ENCODE results near the gene EBF3.

EBF3 gene

DNA sequence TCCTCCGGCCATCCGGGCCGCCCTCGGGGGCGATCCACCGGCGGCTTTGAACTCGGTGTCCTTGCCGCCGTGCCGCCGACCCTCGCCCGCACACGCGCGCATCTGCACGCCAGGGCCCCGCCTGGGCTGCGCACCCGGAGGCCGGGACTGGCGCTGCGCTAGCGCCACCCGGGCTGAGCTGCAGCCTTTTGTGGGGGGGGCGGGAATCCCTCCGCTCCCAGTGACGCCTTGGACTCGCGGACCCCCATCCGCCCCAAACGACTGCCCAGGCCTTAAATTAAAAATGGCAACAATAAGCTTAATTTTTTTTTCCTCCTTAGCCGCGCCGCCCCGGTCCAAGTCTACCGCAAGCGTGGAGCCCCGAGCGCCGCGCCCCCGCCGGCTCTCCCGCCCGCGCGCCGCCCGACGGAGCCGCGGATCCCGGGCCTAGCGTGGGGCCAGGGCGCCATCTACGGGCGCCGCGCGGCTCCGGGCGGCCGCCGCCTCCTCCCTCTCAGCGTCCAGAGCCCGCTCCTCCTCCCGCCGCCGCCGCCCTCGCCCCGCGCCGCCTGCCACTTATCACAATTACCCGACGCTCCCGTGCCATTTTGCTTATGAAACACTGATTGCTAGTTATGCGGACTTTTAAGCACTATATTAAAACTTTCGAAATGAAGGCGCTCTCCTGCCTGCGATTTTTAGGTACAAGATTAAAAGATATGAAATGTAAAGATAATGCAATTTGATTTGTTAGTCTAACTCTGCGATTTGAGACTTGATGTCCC is 7.5 kb upstream of the EBF3 start:
- DNase-seq (ENCODE audit: low read depth): no peak

DNA sequence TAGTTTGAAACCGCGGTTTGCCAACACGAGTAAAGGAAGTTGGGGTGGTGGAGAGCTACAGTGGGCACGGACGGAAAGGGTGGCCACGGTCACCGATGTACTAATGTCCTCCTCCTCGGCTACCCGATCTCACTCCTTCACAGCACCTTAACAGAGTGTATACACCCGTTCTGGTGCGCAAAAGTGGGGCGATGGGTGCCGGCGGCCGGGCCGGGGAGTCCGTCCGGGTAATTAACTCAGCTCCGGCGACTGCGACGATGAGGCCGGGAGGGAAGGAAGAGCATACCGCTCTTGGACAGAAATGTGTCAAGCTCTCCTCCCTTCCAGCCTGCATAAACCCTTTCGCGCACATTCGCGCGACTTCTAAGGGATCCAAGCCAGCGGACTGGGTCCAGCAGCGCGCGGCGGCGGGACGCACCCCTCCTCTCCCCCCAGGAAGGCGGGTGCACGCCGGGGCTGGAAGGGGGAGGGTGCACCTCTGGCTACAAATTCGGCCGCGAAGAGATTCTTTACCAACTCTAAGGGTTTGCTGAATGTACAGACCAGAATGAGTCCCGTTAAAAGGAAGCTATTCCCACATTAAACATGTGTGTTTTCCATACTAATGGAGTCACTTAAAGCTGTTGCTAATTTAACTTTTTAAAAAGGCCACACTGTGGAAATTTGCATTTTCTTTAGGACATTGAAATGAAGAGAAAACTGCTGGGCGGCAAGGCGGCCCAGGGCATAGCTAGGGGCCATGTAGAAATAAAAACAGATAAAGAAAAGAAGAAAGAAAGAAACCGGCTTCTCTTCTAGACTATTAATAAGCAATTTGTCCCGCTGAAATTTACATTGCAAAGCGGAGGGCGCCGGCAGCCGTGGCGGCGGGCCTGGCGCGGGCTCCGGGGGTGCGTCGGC is 6.6 kb upstream of the EBF3 start:
- no peak for DNase-seq (ENCODE audit: low read depth)

DNA sequence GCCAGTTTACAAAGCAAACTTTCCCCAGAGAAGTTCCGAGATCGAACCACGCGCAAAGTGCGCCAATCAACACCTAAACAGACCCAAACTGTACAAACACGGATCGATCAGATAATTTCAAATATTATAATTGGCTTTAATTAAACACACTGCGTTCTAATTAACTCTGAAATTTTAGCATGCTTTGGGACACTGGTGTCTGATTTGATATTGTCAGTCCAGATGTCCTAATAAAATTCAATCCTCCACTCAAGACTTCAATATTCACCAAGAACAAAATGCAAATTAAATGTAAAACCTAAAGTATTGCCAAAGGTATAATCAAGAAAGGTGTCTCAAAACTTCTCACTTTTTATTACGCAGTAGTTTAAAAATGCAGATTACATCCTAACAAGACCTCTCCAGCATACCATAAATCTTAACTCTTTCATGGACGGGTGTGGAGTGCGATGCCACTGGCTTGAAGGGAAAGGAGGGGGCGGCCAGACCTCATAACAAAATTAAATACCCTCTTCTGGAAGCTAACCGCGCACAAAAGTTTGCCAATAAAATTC is 5.9 kb upstream of the EBF3 start:
- no peak for DNase-seq (ENCODE audit: low read depth)

DNA sequence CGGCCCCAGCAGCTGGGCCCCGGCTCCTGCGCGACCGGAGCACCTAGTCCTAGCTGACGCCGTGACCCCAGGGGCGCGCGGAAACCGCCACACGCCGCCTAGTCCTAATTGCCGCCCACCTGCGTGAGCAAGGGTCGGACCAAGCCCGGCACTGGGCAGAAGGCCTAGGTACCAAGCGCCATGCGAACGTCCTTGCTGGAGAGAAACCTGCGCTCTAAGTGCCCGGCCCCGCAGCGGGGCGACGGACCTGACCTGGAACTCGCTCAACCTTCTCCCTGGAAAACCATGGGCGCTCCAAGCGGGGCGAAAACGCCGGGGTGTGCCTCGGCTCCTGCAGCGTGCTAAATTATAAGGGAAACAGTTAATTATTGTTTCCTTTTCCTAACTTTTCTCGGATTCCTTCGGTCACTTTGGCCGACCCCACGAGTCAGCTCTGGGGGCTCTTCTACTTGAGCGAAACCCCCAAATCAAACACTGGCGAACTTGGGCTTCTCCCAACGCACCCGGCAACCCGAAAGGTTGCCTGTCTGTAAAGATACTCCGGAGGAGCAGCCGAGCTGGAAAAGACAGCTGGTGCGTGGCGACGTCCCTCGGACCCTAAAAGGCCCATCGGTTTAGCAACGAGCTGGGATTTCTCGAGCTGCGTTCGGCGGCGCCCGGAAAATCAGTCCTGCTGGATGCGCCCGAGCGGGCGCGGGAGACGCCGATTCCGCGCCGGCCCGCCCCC is 5.3 kb upstream of the EBF3 start:
- DNase-seq (ENCODE audit: low read depth): no peak

DNA sequence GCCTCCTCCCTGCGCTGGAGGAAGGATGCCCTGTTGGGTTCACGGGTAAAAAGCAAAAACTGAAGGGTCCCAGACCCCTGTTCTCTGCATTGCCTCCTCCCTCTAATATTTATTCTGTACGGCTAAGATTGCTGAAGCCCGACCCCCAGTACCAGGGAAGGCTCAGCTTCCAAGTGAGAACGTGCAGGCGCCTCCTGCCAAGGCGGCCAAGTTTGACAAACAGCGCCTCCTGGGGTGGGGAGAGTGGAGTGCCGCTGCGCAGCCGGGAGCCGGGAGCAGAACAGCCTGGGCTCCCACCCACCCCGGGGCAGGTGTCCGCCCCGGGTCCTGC is 4.7 kb upstream of the EBF3 start:
- DNase-seq (ENCODE audit: low read depth): no peak

DNA sequence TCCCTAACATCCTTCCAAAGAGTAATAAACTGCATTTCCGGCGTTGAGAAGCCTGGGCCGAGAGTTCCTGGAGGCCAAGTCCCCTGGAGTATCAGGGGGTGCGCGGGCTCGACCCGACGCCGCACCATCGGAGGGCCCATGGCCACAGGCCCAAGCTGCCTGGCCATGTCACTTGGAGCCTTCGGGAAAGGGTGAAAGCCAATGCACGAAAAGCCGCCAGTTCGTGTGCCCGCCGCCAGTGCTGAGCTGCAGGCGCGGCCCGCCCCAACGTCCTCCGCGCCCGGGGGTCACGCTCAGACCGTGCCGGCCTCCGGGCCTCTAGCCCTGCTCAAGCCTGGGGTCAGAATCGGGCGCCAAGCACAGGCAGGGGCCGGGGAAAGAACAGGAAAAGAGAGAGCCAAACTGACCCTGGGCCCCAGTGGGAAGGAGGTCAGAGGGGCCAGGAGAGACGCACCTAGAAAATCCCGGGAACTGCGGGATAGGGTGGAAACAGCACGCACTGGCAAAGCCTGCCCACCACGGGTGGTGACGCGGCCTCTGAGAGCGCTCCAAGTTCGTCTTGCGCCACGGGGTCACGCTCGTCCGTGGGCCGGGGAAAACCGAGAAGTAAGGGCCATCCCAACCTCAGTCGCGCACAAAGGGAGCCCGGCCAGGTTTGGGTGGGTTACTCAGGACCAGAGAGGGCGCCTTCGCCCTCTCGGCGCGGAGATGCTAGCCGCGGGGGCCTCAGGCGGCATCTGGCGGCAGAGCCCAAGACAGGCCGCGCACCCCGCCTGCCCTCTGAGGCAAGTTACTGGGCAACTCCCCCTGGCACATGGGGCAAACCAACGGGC is 4.2 kb upstream of the EBF3 start:
- no peak for DNase-seq (ENCODE audit: low read depth)

DNA sequence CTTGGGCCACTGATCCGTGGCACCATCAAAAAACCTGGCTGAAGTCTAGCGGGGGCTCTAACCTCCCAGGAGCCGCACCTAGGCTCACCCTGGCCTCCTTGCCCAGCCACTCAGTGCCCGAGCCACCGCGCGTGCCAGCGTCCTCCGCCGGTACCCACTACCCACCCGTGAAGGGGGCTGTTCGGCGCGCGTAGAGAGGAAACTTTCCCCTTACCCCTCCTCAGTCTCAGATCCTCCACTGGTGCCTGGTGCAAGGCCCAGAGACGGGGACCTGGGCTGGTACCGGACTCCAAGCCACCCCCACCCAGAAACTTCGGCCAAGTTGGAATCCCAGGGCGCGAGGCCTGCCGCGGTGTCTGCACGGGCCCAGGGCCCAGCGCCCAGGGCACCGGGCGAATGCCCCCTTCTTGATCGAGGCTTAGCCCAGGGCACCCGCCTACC is 3.5 kb upstream of the EBF3 start:
- no peak for DNase-seq (ENCODE audit: low read depth)

DNA sequence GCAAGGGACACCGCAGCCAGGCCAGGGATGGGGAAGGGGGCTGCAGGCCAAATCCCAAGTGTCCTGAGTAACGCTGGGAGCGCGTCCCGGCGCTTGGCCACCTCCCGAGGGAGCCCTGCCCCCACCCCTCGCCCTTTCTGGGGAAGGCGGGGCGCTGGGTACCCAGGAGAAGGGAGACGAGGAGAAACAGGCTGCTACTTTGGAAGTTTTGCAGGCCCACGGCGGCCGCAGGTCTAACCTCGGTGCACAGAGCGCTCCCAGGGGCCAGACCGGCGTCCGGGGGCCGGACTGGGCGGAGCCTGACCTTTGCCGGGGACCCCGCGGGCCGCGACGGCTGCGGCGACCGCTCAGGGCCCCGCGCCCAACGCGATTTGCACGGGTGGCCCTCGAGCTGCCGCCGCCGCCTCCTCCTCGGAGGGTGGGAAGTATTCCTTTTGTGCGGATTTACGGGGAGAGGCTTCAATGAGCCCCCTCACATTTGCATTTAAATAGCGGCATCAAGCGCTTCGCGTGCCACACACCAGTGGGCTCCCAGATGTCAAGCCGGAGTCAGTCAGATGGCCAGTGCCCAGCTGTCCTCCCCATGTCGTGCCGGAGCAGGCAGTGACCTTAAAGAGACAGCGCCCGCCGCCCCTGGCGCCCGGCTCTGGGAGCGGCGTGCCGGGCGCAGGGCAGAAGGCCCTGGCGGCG is 3.0 kb upstream of the EBF3 start:
- no peak for DNase-seq (ENCODE audit: low read depth)

DNA sequence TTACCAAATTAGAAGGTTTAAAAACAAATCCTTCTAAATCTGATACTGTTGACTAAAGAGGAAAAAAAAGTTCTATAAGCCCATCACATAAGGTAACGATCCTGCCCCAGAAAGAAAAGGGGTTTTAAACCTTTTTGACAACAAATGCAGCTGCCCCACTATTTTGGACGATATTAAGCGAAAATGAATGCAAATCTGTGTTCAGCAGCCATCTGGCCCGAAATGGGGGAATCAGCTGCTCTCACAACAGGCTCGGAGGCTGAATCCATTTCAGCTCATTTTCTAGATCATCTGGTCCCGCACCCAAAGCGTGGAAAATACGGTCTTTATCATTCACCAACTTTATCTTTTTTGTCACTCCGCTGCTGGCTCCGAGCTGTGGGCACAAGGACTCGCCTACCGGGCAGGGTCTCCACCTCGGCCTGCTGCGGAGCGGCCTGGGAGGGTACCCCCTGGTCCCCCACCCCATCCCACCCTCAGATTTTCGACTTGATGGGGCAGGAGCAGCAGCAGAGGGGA is 2.4 kb upstream of the EBF3 start:
- no peak for DNase-seq (ENCODE audit: low read depth)

DNA sequence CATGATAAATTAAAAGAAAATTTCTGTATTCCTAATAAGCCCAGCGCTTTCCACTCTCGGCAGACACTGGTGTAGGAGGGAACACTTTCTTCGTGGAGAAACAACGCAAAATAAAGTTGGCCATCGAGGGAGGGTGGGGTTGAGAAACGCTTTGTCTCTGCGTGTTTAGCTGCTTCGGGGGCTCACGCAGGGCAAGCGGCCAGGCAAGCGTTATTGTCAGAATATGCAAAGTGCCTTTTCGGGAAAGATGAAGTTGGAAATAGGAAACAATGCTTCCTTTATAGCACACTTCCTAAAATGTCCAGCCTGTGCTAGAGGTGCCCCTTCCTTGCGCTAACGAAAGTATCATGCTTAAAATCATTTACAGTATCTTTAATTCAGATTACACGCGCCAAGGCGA is 1.9 kb upstream of the EBF3 start:
- DNase-seq (ENCODE audit: low read depth): no peak

DNA sequence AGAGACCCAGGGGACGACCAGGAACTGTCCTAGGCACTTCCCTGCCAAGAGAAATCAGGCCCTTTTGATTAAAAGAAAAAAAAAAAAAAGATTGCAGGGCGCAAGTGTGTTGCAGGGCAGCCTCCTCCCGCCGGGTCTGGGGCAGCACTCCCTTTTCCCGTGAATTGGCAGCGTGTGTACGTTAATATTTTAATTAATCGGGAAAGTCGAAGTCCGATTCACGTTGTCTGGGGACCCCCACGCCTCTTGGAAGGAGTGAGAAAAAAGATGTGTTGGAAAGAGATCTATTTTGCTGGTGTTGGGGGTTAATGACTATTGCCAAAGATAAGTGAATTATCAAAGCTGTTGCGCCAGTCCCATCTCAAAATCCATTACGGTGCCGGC is 1.3 kb upstream of the EBF3 start:
- DNase-seq (ENCODE audit: low read depth): no peak

DNA sequence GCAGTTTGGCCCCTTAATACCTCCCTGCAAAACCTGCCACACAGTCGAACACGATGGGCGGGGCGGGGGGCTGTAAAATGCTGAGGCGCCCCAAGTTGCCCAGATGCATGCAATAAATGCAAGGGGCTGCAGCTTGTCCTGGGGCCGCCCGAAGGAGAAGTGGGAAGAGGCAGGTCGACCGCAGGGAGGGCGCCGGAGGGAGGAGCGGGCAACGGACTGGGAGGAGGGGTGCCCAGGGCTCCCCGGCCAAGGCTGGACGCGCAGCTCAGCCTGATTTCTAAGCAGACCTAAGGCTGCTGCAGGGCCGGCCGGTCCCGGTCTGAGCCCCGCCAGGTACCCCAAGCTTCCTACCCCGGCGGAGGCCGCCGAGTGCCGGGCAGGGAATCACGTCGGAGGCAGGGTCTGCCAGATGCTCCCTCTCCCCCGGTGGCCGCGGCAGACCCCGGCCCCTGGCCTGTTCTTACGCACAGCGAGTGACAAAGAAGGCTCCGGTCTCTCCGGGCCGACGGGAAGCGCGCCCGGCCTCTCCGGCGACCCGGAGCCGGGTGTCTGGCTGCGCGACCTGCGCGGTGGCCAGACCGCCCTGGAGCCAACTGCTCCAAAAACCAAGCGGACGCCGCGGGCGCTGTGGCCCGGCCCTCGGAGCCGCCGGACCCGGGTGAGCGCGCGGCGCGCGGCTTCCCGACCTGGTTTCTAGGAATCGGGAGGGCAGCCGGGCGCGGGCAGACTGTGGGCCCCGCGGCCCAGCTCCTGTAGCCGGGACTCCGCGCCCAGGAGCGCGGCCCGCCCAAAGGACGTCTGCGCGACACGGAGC is 744 bp upstream of the EBF3 start:
- no peak for DNase-seq (ENCODE audit: low read depth)

DNA sequence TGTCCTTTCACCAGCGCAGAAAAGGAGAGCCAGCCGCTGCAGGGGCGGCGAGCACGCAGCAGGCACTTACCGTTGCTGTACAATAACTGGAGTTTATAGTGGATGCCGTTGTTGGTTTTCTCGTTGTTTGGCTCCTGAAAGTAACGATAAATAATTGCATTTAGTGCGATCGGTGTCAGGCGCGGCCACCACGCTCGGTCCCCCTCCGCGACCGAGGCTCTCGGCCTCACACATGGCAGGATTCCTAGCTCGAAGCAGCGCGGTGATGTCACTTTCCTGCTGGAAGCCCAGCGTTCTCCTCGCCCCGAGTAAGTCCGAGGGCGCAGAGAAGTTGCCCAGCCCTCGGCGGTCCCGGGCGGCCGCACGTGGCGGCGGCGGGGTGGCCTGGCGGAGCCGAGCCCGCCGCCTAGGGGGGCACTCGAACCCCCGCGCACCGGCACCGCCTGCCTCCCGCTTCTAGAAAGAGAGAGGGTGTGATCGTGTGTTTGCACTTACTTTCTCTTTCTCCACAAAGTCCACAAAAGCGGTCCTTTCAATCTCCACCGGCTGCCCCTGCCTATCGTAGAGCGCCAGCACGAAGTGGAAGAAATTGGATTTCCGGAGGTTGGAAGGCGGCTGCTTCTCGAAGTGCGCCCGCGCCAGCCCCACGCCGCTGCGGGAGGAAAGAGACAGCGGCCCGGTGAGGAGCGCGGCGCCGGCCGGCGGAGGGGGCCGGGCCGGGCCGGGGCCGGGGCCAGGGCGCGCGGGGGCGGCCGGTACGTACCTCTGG is 1.0 kb downstream of the EBF3 start:
- DNase-seq (ENCODE audit: low read depth): no peak

DNA sequence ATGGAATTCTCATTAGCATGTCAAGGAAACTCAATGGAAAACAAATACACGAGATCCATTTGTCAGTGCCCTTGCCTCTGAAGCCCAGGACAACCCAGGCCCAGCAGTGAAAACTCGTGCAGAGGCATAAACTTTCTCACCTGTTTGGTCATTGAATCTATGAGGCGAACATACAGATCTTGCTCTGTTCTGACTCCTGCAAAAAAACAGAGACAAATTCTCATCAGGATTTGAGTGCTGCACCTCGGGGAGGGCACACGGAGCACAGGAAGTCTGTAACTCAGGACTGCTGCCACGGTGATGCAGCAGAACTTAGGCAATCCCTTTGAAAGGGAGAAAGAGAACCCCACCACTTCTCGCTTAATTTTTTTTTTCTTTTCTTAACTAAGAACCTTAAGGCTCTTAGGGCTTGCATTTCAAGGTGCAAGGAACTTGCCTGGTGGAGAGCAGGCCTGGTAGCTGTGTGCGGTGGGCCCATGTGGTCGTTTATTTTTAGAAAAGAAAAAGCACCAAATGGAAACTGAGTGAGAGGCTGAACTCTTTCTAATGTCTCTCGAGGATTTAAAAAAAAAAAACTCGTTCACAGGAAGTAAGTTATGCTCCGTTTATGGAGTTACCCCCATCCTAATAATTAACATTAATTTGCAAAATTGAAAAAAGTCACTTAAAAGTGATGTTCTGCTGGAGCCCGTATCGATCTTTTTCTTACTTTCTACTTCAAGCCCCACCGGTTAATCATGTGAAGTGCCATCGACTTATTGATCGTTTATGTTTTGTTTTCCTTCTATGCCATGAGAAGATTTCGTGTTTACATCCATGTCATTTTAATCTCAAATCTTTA is 1.8 kb downstream of the EBF3 start:
- DNase-seq (ENCODE audit: low read depth): no peak

DNA sequence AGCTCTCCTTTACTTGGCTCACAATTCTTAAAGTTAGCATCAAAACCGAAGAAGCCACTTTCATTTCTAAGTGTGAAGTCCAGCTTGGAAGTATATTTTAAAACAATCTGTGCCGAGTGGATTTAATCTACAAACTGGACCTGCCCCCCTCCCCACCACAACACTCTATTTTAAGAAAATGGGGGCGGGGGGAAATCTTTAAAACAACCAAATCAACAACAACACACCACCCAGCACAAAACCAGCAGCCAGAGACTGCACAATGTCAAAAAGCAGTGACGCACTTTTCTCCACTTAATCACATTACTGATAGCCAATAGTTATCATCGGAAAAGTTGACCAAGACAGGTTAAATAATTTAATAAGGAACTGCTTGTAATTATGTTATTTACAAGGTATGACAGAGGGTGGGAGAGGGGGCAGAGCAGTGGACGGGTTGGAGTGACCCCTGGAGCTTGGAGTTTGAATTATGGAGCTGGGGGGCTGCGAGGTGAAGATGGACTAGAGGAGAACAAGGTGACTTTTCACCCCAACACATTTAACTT is 2.8 kb downstream of the EBF3 start:
- no peak for DNase-seq (ENCODE audit: low read depth)

DNA sequence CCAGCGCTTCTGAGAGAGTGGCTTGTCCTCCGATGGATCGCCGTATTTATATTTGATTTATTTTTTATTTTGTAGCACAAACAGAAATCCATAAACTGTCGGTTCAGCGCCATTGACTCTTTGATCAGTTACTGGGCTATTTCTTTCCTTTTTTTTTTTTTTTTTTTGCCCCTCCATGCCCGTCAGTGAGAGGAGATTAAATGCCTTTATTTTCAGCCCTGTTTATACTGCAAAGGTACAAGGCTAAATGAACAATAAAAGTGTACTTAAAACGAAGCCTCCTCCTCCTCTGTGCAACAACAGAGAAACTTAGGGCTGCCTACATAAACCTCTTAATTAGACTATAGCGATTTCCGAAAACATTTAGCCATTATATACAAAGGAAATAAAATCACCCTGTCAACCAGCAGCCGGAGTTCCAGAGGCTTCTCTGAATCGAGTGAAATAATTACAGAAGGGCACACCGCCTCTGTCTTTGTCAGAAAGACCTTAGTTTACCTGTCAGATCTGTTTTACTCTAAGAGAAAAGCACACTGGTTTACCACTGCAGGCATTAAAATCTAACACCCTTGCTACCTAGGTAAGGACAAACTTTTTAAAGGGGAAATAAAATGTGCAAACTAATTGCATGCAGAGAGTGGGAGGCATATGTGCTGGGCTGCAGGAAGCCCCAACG is 3.5 kb downstream of the EBF3 start:
- DNase-seq (ENCODE audit: low read depth): no peak

All from fibroblast of the conjunctiva (primary cell).